ENCODE results near the gene KLHL14. TPM values are rescaled to one million over a fixed set of nuclear protein-coding genes. Genes with fewer than 3 reads are reported as not detected.

KLHL14 gene
- total and polyA plus RNA-seq, 10 of the 15 experiments (the other 5 are each of a cell fraction or from before 2014, with no cell fraction given), result 0.03 to 0.05 TPM; not detected in 8

DNA sequence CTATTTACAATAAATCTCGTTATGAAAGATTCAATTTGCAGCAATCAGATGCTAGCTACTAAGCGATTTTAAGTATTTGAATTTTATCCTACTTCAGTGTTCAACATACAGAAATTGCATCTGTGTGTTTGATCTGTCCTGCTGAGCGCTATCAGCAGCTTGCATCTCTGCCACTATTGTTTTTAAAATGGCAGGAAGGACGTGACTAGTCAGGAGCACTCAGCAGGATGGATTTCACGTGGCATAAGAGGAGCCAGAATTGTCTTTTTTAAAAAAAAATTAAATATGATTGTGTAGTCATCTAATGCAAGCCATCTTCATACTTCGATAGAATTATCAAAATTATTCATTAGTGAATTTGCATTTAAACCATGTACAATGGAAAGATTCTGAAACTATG, 2.8 kb upstream of the KLHL14 start:
- Histone ChIP-seq H3K27me3 (replicated peaks in 1 of 2; ENCODE audit: control insufficient read depth in 2 of 2, insufficient read depth in 2 of 2, low read length in 1 of 2) (peaks cover 7 to 12% of the 10 kb centered on the region in 2 experiments), H3K27ac (ENCODE audit: control insufficient read depth, insufficient read depth) (no peak overlapping the region), H3K4me2 (ENCODE audit: control insufficient read depth, insufficient read depth) (no peak overlapping the region), H4K20me1 (ENCODE audit: control insufficient read depth, insufficient read depth) (no peaks in the 10 kb centered on the region), H2AFZ (ENCODE audit: control insufficient read depth, low read depth, low read length) (no peak overlapping the region), H3K4me3 (no peak overlapping the region), H3K36me3 (ENCODE audit: control insufficient read depth in 2 of 2, insufficient read depth in 2 of 2, low read length in 1 of 2) (no peaks in the 10 kb centered on the region), H3K9me3 (replicated peaks; ENCODE audit: control insufficient read depth, insufficient read depth, low read length) (no peaks in the 10 kb centered on the region), H3K79me2 (ENCODE audit: control insufficient read depth, insufficient read depth, low read length) (no peaks in the 10 kb centered on the region), H3K4me1 (ENCODE audit: control insufficient read depth, insufficient read depth, low read length) (no peaks in the 10 kb centered on the region), H3K9ac (ENCODE audit: control insufficient read depth, insufficient read depth, low read length) (no peak overlapping the region)
- intact Hi-C loops (cut with micrococcal nuclease; ENCODE audit: unreplicated experiment) (no loop called here), in situ Hi-C loops (cut with MboI) (no loop called here)
- ATAC-seq (no peak), FAIRE-seq (no peak), DNase-seq (ENCODE audit: low read depth, low spot score) (no peak)
- ChIA-PET SMC1A (ENCODE audit: uncharacterized antibody, unreplicated experiment) (no interaction called here), POLR2A (interaction anchor here (0.6 kb wide), 1 partner anchor 654 kb away, joined by 4 read pairs; no protein-coding TSS in a partner anchor), RAD21 (ENCODE audit: unreplicated experiment) (no interaction called here), CTCF (no interaction called here)
- 18% methylated on average over 6 of the region's 6 CpGs for WGBS (ENCODE audit: insufficient coverage, insufficient replicate concordance, low lambda C conversion rate, missing lambda C conversion rate)
- no TSS peak for BruUV-seq (replicated peaks)
- no peak for TF ChIP-seq ZBTB40 (IDR thresholded peaks at IDR 0.05; ENCODE audit: borderline replicate concordance)
- TF ChIP-seq SIN3A (IDR thresholded peaks at IDR 0.05; ENCODE audit: low read depth, low read length), result no peak
- TF ChIP-seq MEF2B (IDR thresholded peaks at IDR 0.05; ENCODE audit: partially characterized antibody, poor library complexity, severe bottlenecking), result no peak
- TF ChIP-seq NR2F1 (conservative IDR thresholded peaks at IDR 0.05), result no peak
- no peak for TF ChIP-seq IRF5 (IDR thresholded peaks at IDR 0.05; ENCODE audit: borderline replicate concordance)
- no peak for TF ChIP-seq HSF1 (IDR thresholded peaks at IDR 0.05; ENCODE audit: low read depth, low read length)
- TF ChIP-seq NFXL1 (IDR thresholded peaks at IDR 0.05; ENCODE audit: borderline replicate concordance), result no peak
- no peak for TF ChIP-seq TARDBP (IDR thresholded peaks at IDR 0.05; ENCODE audit: borderline replicate concordance)

All from GM12878 (cell line).